ENCODE measurements around the gene DNHD1. TPM values are rescaled to one million over a fixed set of nuclear protein-coding genes. Genes with fewer than 3 reads are reported as not detected.

The DNHD1 gene
- total and polyA plus RNA-seq, 9 of the 15 experiments (the other 6 are each of a cell fraction or from before 2014, with no cell fraction given), result 0.82 to 9.7 (median 3.8) TPM

GRCh38 chr11:6568191-6568918 lies 71.3 kb downstream of the DNHD1 start (continued):
- TF ChIP-seq XRCC4 (IDR thresholded peaks at IDR 0.05; ENCODE audit: extremely low read depth, insufficient read depth, insufficient read length) (no peak), ZNF124 (CRISPR knock-in tag; IDR thresholded peaks at IDR 0.05) (no peak), CHAMP1 (IDR thresholded peaks at IDR 0.05) (no peak), POLR2G (IDR thresholded peaks at IDR 0.05; ENCODE audit: low read depth, low read length) (no peak), BRD4 (IDR thresholded peaks at IDR 0.05) (no peak), ZNF407 (IDR thresholded peaks at IDR 0.05; ENCODE audit: low read depth) (no peak), ZNF24 (IDR thresholded peaks at IDR 0.05) (peak; percentile 54; the same call in 1 of the 2 replicates), CREB5 (CRISPR knock-in tag; IDR thresholded peaks at IDR 0.05) (no peak), ZNF518B (CRISPR knock-in tag; IDR thresholded peaks at IDR 0.05) (no peak)
